HG03439 (cell line): ENCODE data around the gene RPL9.
"Not testable (repeated sequence)": the region's sequence is repeated elsewhere in the genome, so short reads cannot be mapped to it uniquely, and the experiment has no call there.

Source experiments
- ATAC-seq: cut with Tn5 transposase; IDR thresholded peaks from one replicate; pipeline ENCODE4 v1.9.1; 2021; ENCODE audit warnings: mild to moderate bottlenecking, moderate library complexity; ENCODE audit not compliant: unreplicated experiment

The RPL9 gene

GRCh38 chr4:39467464-39467863, 8.7 kb upstream of the RPL9 start:
- no peak for ATAC-seq

GRCh38 chr4:39466747-39467146, 8.0 kb upstream of the RPL9 start:
- no peak for ATAC-seq

DNA sequence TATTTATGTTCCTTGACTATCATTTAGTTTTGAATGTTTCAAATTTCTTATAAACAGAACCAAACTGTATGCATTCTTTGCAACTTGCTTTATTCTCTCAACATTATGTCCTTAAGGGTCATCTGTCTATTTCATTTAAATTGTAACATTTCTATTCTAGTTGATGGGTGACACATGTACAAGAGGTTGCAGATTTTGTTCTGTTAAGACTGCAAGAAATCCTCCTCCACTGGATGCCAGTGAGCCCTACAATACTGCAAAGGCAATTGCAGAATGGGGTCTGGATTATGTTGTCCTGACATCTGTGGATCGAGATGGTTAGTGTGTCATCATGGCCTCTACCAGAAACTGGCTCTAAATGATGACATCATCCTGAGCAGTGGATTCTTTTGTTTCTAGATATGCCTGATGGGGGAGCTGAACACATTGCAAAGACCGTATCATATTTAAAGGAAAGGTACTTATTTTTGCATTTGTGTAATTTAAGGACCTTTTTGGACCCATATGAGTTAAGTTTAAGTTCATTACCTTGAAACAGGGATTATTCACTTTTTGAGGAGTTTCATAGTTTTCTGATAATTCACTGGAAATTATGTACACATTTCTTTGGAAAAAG, 6.3 kb upstream of the RPL9 start:
- no peak for ATAC-seq

DNA sequence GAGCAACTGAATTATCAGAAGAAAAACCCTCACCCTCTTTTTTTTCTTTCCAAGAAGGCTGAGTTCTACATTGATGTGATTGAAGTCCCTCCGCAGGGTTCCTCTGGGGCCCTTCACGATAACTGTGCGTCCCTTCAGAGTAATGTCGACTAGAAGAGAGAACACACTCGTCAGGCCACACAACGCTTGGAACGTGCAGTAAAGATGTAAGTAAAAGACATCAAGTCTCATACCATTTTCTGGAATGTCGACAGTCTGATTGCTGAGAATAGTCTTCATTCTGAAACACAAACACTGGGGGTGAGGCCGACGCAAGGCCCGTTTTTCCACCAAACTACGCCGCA, 589 bp downstream of the RPL9 start:
- ATAC-seq: not testable (repeated sequence)

GRCh38 chr4:39456946-39457763, 1.6 kb downstream of the RPL9 start:
- ATAC-seq: no peak

- ATAC-seq: no peak
Observed at GRCh38 chr4:39455486-39455885, 3.2 kb downstream of the RPL9 start.

GRCh38 chr4:39453738-39454137, 5.0 kb downstream of the RPL9 start:
- ATAC-seq: no peak

DNA sequence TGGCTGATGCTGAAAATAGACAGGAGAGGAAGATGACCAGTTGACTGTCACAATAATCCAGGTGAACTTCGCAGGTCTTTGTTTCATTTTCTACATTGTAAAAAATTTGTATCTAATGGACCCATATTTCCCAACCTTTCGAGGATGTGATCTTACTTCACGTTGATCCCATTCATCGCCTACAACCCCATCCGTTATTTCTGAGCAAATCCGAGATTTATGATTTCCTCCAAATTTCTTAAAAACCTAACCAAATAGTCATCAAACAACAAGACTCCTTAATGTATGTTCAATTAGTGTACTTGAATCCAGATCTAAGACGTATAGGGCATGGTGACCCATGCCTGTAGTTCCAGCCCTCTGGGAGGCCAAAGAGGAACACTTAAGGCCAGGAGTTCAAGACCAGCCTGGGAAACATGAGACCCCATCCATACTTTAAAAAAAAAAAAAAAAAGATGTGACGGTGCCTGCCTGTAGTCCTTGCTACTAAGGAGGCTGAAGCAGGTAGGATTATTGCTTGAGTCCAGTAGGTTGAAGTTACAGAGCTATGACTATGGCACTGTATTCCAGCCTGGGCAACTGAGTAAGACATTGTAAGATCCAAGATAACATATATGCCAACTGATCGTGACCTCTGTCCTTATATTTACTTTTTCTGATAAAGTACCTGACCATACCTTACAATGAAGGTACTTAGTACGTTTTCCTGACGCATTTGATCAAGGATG, 5.7 kb downstream of the RPL9 start:
- no peak for ATAC-seq

DNA sequence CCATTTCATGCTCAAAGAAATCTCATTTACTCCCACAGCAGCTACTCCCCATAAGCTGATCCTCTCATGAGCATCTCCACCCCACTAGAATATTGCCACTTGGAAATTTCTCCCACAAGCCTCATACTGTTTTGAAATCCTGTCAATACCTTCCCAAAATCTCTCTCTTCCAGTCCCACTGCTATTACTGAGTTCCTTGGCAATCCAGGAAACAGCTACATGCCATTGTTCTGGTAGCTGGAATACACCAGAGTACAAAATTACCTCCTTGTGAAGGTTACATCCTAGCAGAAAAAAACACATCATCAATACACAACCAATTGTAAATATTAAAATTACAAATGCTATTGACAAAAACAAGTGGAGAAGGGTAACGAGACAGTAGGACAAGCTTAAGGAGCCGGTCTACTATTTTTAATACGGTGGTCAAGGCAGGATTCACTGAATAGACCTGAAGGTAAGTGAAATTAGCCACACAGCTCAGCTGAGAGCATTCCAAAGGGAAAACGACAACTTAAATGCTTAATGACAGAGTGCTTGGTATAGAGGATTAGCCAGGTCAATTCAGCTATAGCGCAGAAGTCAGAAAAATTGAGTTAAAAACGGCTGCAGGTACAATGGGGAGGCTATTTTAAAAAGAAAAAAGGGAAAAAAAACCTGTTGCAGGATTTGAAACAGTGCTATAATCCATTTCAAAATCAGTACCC, 6.4 kb downstream of the RPL9 start:
- ATAC-seq: no peak

DNA sequence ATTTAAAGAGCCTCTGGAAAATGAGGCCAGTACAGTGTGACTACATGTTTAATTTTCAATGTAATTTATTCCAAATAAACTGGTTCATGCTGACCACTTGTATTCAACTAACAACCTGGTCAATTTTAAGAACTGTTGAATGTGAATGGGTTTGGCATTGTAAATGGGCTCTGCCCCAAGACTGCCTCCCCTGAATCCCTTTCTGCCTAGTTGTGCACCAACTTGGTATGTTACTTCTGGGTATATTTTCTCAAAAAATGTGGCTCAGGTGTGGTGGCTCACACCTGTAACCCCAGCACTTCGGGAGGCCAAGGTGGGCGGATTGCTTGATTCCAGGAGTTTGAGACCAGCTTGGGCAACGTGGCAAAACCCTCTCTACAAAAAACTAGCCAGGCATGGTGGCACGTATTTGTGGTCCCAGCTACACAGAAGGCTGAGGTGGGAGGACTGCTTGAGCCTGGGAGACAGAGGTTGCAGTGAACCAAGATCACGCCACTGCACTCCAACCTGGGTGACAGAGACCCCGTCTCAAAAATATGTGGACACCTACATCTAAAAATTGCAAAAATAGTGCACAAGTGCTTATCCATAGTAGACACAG, 7.2 kb downstream of the RPL9 start:
- ATAC-seq: no peak

- ATAC-seq: no peak
Observed at GRCh38 chr4:39450618-39451017, 8.1 kb downstream of the RPL9 start.

DNA sequence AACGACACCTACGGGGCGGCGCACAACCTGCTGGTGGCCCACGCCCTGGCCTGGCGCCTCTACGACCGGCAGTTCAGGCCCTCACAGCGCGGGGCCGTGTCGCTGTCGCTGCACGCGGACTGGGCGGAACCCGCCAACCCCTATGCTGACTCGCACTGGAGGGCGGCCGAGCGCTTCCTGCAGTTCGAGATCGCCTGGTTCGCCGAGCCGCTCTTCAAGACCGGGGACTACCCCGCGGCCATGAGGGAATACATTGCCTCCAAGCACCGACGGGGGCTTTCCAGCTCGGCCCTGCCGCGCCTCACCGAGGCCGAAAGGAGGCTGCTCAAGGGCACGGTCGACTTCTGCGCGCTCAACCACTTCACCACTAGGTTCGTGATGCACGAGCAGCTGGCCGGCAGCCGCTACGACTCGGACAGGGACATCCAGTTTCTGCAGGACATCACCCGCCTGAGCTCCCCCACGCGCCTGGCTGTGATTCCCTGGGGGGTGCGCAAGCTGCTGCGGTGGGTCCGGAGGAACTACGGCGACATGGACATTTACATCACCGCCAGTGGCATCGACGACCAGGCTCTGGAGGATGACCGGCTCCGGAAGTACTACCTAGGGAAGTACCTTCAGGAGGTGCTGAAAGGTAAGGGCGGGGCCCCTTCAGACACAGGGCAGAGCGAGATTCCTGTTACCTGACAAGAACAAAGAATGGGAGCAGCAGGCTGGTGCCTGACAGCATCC, 11.7 kb downstream of the RPL9 start:
- ATAC-seq: peak; percentile 72

DNA sequence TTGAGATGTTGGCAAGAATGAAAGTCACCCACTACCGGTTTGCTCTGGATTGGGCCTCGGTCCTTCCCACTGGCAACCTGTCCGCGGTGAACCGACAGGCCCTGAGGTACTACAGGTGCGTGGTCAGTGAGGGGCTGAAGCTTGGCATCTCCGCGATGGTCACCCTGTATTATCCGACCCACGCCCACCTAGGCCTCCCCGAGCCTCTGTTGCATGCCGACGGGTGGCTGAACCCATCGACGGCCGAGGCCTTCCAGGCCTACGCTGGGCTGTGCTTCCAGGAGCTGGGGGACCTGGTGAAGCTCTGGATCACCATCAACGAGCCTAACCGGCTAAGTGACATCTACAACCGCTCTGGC, 12.3 kb downstream of the RPL9 start:
- ATAC-seq: no peak

GRCh38 chr4:39442998-39443397, 15.7 kb downstream of the RPL9 start:
- ATAC-seq: no peak

DNA sequence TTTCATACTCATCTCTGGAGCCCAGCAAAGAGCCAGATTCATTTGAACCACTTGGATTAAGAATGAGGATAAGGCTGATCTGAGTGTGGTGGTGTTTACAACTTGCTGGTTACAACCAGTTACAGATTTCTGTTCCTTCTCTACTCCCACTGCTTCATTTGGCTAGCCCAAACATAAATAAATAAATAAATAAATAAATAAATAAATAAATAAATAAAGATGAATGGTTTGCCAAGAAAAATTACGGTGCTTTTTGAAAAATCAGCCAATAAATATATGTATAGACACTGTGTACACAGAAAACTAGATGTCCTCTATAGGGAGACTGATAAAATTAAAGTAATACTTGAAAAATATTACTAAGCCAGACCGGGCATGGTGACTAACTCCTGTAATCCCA, 17.1 kb downstream of the RPL9 start:
- ATAC-seq: no peak

DNA sequence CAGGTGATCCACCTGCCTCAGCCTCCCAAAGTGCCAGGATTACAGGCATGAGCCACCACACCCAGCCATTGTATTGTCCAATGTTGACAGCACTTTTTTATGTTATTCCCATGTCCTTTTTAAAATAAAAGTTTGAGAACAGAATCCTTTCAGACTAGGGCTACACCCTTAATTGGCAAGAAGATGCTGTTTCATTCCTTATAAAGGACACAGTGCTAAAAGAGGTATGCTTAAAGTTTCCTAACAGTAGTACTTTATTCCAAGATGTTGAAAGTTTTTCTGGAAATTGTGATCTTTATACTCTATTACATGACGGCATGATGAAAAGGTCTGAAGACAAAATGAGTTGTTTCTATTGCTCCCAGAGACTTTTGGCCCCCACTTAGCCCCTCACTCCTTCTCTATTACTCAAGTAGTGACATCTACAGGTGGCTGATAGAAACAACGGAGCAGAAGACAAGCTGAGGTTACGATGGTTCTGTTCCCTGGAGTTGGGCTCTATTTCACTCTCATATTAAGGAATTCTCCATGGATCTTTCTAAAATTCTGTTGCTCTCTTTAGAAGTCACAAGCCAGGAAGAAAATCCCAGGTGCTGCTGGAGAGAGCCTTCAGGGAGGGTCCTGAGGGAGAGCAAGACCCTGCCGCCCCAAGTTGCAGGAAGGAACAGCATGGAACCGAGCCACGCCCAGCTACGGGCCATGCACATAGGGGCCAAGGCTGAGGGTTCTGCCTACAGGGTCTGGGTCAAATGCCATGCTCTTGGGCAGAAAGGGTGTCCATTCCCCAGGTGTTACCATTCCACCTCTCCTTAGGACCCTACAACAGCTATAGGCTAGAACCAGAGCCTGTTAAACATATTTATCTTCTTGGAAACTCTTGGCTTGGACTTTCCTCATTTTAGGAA, 22.8 kb downstream of the RPL9 start:
- no peak for ATAC-seq

DNA sequence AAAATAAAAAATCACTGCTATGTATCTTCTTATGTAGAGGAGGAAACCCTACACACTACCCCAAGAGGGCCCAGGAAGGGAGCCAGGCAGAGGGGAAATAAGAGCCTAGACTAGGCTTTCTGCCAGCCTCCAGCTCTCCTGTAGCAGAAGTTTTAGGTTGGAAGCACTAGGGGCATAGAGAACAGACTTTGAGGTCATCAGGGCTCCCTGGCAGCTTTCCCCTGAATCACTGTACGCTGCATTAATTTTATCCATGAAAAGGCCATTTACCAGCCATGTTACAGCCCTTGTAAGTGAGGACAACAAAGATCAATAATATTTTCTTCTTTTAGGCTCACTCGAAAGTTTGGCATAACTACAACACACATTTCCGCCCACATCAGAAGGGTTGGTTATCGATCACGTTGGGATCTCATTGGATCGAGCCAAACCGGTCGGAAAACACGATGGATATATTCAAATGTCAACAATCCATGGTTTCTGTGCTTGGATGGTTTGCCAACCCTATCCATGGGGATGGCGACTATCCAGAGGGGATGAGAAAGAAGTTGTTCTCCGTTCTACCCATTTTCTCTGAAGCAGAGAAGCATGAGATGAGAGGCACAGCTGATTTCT, 24.7 kb downstream of the RPL9 start:
- ATAC-seq: no peak

DNA sequence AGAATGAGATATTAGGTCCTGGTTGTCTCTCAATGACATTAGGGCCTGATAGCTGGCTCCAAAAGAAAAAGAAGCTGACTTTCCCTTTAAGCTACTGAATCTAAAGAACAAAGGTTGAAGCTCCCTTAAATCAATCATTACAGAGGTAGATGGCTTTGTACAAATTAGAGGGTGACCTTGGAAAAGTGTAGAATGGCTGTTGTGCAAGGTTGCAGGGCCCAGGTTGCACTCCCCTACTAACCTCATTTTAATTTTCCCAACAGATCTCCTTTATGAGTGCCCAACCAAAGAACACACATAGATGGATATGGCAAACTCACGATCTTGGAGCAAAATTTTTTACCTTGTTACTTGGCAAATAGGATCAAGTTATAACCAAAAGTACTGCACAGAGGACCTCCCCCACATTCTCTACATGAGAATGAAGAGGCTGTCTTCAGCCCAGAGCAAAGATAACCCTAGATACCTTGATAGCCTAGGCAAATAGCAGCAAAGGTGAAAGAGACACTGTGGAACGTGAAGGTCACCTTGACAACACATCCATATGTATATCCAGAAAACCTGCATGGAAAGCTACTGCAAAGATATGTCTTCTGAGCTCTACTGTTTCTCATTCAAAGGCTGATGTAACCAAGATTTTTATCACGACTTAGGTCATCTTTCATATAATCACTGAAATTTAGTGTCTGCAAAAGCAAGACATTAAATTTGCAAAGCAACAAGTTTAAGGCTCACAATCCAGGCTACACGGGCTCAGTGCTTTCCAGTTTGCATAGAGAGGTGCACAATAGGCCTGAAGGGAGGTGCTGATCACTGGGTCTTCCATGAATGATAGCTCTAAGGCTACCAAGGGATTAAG, 29.0 kb downstream of the RPL9 start:
- no peak for ATAC-seq
